KMS-11 (cell line): Measurements from ENCODE around the gene PTGIR.
A peak's percentile ranks its signal among the peaks of the same experiment; 100 is the strongest.

Source experiments
- H2AFZ ChIP-seq: fragments of 200-600 bp; sonication (generic); 2 replicates; pipeline ENCODE4 v1.6.1; 2016; ENCODE audit warnings: antibody characterized with exemption, mixed run types, low read depth
- H3K27ac ChIP-seq: fragments of 200-600 bp; sonication (generic); 2 replicates; pipeline ENCODE4 v1.6.1; 2016; ENCODE audit warnings: mild to moderate bottlenecking, mixed run types
- H3K27me3 ChIP-seq: fragments of 200-600 bp; sonication (generic); 2 replicates; pipeline ENCODE4 v1.6.1; 2017; ENCODE audit warnings: mild to moderate bottlenecking, low read depth, mixed run types, moderate library complexity; ENCODE audit not compliant: insufficient read depth
- H3K36me3 ChIP-seq: fragments of 200-600 bp; sonication (generic); 2 replicates; pipeline ENCODE4 v1.6.1; 2017; ENCODE audit warnings: mild to moderate bottlenecking, mixed run types; ENCODE audit not compliant: insufficient read depth
- H3K4me1 ChIP-seq: fragments of 200-600 bp; sonication (generic); 2 replicates; pipeline ENCODE4 v1.6.1; 2016; ENCODE audit warnings: mild to moderate bottlenecking, low read depth, mixed run types; ENCODE audit not compliant: poor library complexity, severe bottlenecking
- H3K4me2 ChIP-seq: fragments of 200-600 bp; sonication (generic); 2 replicates; pipeline ENCODE4 v1.7.0; 2016; ENCODE audit warnings: mild to moderate bottlenecking, mixed run types
- H3K4me3 ChIP-seq: fragments of 200-600 bp; sonication (generic); IDR thresholded peaks from 2 replicates; pipeline ENCODE4 v1.6.1; 2017; ENCODE audit warnings: low read depth, low read length, mixed read lengths; ENCODE audit not compliant: insufficient read depth
- H3K79me2 ChIP-seq: fragments of 200-600 bp; sonication (generic); 2 replicates; pipeline ENCODE4 v1.6.1; 2016; ENCODE audit warnings: low read depth, mixed run types; ENCODE audit not compliant: insufficient read depth
- H3K9ac ChIP-seq: fragments of 200-600 bp; sonication (generic); 2 replicates; pipeline ENCODE4 v1.6.1; 2016; ENCODE audit warnings: mild to moderate bottlenecking, mixed run types
- H4K20me1 ChIP-seq: fragments of 200-600 bp; sonication (generic); 2 replicates; pipeline ENCODE4 v1.6.1; 2016; ENCODE audit warnings: mild to moderate bottlenecking, mixed run types; ENCODE audit not compliant: insufficient read depth
- TF ChIP-seq, protein P1 (sequence below): fragments of 200-600 bp; sonication (generic); conservative IDR thresholded peaks from 2 replicates; pipeline ENCODE4 v1.6.1; 2017; ENCODE audit warnings: low read depth, mild to moderate bottlenecking, antibody characterized with exemption, low read length, moderate library complexity, mixed read lengths

Gene PTGIR

DNA sequence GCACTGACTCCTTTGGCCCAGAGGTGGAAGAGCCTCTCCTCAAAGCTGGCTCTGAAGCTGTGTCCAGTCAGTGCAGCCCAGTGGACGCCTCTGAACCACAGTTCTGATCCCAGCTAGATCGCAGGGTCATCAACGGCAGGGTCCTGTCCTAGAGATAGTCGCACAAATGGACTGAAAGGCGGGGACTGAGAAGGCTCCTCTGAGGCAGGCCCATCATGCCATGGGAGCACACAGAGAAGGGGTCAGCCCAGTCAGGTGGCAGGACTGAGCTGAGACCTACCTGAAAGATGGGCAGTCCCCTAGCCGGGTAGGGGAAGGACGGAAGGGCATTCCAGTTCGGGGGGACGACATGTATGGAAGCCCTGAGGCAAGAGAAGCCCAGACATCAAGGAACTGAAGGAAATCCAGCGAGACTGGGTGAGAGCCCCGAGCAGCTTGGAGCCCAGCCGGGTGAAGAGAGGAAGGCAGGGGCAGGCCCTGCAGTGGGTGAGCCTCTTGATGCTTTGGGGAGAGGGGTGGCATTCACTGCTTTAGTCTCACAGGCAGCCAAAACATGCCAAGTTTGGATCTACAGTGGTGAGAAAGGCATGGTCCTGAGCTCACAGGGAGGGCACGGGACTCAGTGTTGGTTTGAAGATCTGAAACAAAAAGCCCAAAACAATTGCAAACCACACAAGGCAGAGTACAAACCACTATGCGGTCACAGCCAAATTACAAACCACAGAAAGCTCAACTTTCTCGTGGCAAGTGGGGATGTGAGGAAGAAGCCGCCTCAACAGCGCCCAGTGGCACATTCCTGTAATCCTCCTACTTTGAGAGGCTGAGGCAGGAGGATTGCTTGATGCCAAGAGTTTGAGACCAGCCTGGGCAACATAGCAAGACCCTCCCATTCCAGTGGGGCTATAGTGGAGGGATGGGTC is 13.8 kb downstream of the PTGIR start:
- H3K9ac ChIP-seq: no peak overlapping the region
- peaks cover 24% of the 10 kb centered on the region for H3K4me1 ChIP-seq
- H3K27me3 ChIP-seq: peaks cover 49% of the 10 kb centered on the region
- no peaks in the 10 kb centered on the region for H3K79me2 ChIP-seq
- H4K20me1 ChIP-seq: no peaks in the 10 kb centered on the region
- TF ChIP-seq, protein P1, sequence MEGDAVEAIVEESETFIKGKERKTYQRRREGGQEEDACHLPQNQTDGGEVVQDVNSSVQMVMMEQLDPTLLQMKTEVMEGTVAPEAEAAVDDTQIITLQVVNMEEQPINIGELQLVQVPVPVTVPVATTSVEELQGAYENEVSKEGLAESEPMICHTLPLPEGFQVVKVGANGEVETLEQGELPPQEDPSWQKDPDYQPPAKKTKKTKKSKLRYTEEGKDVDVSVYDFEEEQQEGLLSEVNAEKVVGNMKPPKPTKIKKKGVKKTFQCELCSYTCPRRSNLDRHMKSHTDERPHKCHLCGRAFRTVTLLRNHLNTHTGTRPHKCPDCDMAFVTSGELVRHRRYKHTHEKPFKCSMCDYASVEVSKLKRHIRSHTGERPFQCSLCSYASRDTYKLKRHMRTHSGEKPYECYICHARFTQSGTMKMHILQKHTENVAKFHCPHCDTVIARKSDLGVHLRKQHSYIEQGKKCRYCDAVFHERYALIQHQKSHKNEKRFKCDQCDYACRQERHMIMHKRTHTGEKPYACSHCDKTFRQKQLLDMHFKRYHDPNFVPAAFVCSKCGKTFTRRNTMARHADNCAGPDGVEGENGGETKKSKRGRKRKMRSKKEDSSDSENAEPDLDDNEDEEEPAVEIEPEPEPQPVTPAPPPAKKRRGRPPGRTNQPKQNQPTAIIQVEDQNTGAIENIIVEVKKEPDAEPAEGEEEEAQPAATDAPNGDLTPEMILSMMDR: no peak
- no peak overlapping the region for H2AFZ ChIP-seq
- H3K36me3 ChIP-seq: no peaks in the 10 kb centered on the region; the same call in 1 of the 2 replicates
- peak overlapping the region; percentile 71 for H3K4me2 ChIP-seq
- no peak overlapping the region for H3K27ac ChIP-seq
- no peak overlapping the region for H3K4me3 ChIP-seq

DNA sequence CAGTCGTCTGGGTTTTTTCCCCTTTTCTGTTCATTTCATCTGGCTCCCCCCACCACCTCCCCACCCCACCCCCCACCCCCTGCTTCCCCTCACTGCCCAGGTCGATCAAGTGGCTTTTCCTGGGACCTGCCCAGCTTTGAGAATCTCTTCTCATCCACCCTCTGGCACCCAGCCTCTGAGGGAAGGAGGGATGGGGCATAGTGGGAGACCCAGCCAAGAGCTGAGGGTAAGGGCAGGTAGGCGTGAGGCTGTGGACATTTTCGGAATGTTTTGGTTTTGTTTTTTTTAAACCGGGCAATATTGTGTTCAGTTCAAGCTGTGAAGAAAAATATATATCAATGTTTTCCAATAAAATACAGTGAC is 14.5 kb downstream of the PTGIR start:
- H4K20me1 ChIP-seq: no peaks in the 10 kb centered on the region
- peaks cover 24% of the 10 kb centered on the region for H3K4me1 ChIP-seq
- no peak overlapping the region for H3K4me3 ChIP-seq
- H3K79me2 ChIP-seq: no peaks in the 10 kb centered on the region
- no peak overlapping the region for H3K9ac ChIP-seq
- no peaks in the 10 kb centered on the region; the same call in 1 of the 2 replicates for H3K36me3 ChIP-seq
- TF ChIP-seq, protein P1: no peak
- no peak overlapping the region for H2AFZ ChIP-seq
- peak overlapping the region; percentile 71; the same call in 1 of the 2 replicates for H3K4me2 ChIP-seq
- peaks cover 42% of the 10 kb centered on the region for H3K27me3 ChIP-seq
- H3K27ac ChIP-seq: no peak overlapping the region

DNA sequence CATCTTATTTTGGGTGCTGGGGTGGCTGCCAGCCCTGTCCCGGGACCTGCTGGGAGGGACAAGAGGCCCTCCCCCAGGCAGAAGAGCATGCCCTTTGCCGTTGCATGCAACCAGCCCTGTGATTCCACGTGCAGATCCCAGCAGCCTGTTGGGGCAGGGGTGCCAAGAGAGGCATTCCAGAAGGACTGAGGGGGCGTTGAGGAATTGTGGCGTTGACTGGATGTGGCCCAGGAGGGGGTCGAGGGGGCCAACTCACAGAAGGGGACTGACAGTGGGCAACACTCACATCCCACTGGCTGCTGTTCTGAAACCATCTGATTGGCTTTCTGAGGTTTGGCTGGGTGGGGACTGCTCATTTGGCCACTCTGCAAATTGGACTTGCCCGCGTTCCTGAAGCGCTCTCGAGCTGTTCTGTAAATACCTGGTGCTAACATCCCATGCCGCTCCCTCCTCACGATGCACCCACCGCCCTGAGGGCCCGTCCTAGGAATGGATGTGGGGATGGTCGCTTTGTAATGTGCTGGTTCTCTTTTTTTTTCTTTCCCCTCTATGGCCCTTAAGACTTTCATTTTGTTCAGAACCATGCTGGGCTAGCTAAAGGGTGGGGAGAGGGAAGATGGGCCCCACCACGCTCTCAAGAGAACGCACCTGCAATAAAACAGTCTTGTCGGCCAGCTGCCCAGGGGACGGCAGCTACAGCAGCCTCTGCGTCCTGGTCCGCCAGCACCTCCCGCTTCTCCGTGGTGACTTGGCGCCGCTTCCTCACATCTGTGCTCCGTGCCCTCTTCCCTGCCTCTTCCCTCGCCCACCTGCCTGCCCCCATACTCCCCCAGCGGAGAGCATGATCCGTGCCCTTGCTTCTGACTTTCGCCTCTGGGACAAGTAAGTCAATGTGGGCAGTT is 15.1 kb downstream of the PTGIR start:
- Histone ChIP-seq H3K36me3 (no peaks in the 10 kb centered on the region; the same call in 1 of the 2 replicates), H4K20me1 (no peaks in the 10 kb centered on the region), H3K27me3 (peaks cover 36% of the 10 kb centered on the region), H3K27ac (no peak overlapping the region), H3K4me3 (no peak overlapping the region), H3K4me1 (peaks cover 24% of the 10 kb centered on the region), H3K4me2 (no peak overlapping the region), H3K79me2 (no peaks in the 10 kb centered on the region), H3K9ac (no peak overlapping the region), H2AFZ (no peak overlapping the region)
- TF ChIP-seq, protein P1: no peak

DNA sequence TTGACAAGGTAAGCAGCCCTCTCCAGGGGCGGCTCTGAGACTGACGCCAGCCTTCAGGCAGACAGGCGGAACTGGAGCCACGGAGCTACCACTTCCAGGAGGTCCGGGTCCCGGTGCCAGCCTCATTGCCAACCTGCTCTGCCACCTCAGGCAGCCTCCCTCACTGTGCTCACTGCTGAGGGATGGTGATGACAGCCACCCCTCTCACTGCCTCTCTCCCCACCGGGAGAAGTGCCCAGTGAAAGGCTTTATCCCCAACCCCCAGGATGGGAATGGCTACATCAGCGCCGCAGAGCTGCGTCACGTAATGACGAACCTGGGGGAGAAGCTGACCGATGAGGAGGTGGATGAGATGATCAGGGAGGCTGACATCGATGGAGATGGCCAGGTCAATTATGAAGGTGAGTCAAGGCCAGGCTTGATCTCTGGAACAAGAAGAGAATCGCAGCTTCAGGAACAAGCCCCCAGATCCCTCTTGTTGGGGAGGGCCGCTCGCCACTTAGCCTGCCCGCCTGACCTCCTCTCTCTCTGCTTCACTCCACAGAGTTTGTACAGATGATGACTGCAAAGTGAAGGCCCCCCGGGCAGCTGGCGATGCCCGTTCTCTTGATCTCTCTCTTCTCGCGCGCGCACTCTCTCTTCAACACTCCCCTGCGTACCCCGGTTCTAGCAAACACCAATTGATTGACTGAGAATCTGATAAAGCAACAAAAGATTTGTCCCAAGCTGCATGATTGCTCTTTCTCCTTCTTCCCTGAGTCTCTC is 16.1 kb downstream of the PTGIR start:
- Histone ChIP-seq H3K27me3 (peaks cover 26% of the 10 kb centered on the region), H3K4me3 (no peak overlapping the region), H3K9ac (no peak overlapping the region), H3K4me2 (no peak overlapping the region), H3K27ac (no peak overlapping the region), H3K36me3 (no peaks in the 10 kb centered on the region; the same call in 1 of the 2 replicates), H4K20me1 (no peaks in the 10 kb centered on the region; the same call in 1 of the 2 replicates), H3K4me1 (peaks cover 29% of the 10 kb centered on the region), H3K79me2 (peaks cover 10% of the 10 kb centered on the region; the same call in 1 of the 2 replicates), H2AFZ (no peak overlapping the region)
- TF ChIP-seq, protein P1: no peak
